Measurements from ENCODE around the gene MATN4. TPM values are rescaled to one million over a fixed set of nuclear protein-coding genes. Genes with fewer than 3 reads are reported as not detected.

MATN4 gene
- total RNA-seq, 2 donors from 2014 or later, result 0.20 to 0.46 TPM

DNA sequence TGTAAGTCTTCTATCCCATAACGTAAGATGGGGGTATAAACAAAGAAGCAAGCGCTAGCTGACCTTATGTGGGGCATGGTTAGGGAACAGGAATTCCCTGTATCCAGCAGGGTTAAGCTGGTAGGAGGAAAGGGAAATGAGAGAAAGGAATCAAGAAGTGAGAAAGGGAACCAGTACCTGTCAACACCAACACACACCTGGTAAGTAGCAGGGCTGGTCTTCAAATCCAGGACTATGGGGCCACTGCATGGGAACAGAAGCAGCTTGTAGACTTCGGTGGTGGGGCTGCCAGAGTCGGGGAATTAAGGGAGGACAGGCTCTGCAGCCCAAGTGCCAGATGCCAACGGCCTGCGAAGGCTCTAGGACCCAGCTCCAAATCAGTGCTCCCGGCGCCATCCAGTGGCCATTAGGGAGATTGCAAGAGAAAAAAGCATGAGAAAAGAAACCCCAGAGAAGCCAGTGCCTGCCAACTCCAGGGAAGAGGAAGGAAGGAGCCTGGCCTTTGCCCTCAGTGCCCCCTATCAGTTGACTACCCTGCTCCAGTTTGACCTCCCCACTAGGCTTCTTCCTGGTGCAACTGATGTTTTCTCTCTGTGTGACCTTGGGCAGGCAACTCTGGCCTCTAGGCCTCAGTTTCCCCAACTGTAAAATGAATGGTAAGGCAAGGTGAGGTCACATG lies 17.3 kb downstream of the MATN4 start:
- Mint-ChIP-seq H3K9me3 (peaks cover 19% of the 10 kb centered on the region), H3K4me3 (no peak overlapping the region), H3K27ac (no peak overlapping the region), H3K27me3 (ENCODE audit: insufficient read depth) (peaks cover 63% of the 10 kb centered on the region), H3K36me3 (ENCODE audit: low read depth) (no peaks in the 10 kb centered on the region), H3K4me1 (peaks cover 16% of the 10 kb centered on the region)
- peak; percentile 93 for TF ChIP-seq CTCF (conservative IDR thresholded peaks at IDR 0.05)
- no peaks in the 10 kb centered on the region for H3K4me1 ChIP-seq (ENCODE audit: control insufficient read depth, insufficient read depth, low read length)
- no peak overlapping the region for H3K4me3 ChIP-seq (ENCODE audit: low read length)
- peaks cover 20% of the 10 kb centered on the region for H3K9me3 ChIP-seq (ENCODE audit: control insufficient read depth, low read length)
- H3K27ac ChIP-seq (ENCODE audit: low read depth, low read length), result no peak overlapping the region
- no peak overlapping the region for H3K9ac ChIP-seq (ENCODE audit: extremely low read depth, low read length, poor library complexity, severe bottlenecking)
- 20 to 22% methylated on average over 8 of the region's 8 CpGs for WGBS, 2 experiments (ENCODE audit: insufficient coverage in 1 of 2, insufficient read length in 1 of 2)
- peaks cover 32% of the 10 kb centered on the region for H3K27me3 ChIP-seq (ENCODE audit: control insufficient read depth, insufficient read depth, low read length, poor library complexity, severe bottlenecking)
- peak; percentile 95 for DNase-seq
- H3K36me3 ChIP-seq (ENCODE audit: control insufficient read depth, insufficient read depth, low read length), result no peaks in the 10 kb centered on the region

- 85 to 86% methylated on average over 6 to 13 of the region's 13 CpGs for WGBS, 2 experiments (ENCODE audit: insufficient coverage in 1 of 2, insufficient read length in 1 of 2)
- Mint-ChIP-seq H3K9me3 (peaks cover 13% of the 10 kb centered on the region), H3K4me3 (no peak overlapping the region), H3K27ac (no peak overlapping the region), H3K36me3 (ENCODE audit: low read depth) (no peaks in the 10 kb centered on the region), H3K4me1 (peaks cover 16% of the 10 kb centered on the region), H3K27me3 (ENCODE audit: insufficient read depth) (peaks cover 63% of the 10 kb centered on the region)
- peaks cover 13% of the 10 kb centered on the region for H3K9me3 ChIP-seq (ENCODE audit: control insufficient read depth, low read length)
- H3K27ac ChIP-seq (ENCODE audit: low read depth, low read length), result no peak overlapping the region
- no peaks in the 10 kb centered on the region for H3K4me1 ChIP-seq (ENCODE audit: control insufficient read depth, insufficient read depth, low read length)
- no peak overlapping the region for H3K4me3 ChIP-seq (ENCODE audit: low read length)
- H3K36me3 ChIP-seq (ENCODE audit: control insufficient read depth, insufficient read depth, low read length), result no peaks in the 10 kb centered on the region
- no peak for TF ChIP-seq CTCF (conservative IDR thresholded peaks at IDR 0.05)
- no peak overlapping the region for H3K9ac ChIP-seq (ENCODE audit: extremely low read depth, low read length, poor library complexity, severe bottlenecking)
- no peak for DNase-seq
- peaks cover 32% of the 10 kb centered on the region for H3K27me3 ChIP-seq (ENCODE audit: control insufficient read depth, insufficient read depth, low read length, poor library complexity, severe bottlenecking)
These were observed 18.0 kb downstream of the MATN4 start for GRCh38 chr20:45289942-45290676.

DNA sequence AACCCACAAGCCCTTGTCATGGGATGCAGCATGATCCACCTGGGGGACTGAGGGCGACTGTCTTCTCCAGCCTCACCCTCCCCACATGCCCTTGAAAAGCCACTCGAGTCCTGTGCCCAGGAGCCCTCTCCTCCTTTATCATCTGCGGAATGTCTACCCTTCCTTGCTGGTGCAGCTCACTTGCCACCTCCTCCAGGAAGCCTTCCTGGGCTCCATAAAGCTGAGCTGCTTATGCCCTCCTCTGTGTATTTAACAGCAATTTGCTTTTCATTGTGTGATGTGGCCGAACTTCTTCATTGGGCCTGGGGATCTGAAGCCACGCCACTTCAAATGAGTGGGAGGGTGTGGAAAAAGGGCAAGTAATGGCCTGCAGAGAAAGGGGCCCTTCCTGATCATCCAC lies 19.2 kb downstream of the MATN4 start:
- Mint-ChIP-seq H3K4me1 (peaks cover 16% of the 10 kb centered on the region), H3K4me3 (no peak overlapping the region), H3K27ac (no peak overlapping the region), H3K27me3 (ENCODE audit: insufficient read depth) (peaks cover 62% of the 10 kb centered on the region), H3K36me3 (ENCODE audit: low read depth) (no peaks in the 10 kb centered on the region), H3K9me3 (peaks cover 2% of the 10 kb centered on the region)
- H3K9ac ChIP-seq (ENCODE audit: extremely low read depth, low read length, poor library complexity, severe bottlenecking), result no peak overlapping the region
- H3K4me1 ChIP-seq (ENCODE audit: control insufficient read depth, insufficient read depth, low read length), result no peaks in the 10 kb centered on the region
- no peaks in the 10 kb centered on the region for H3K36me3 ChIP-seq (ENCODE audit: control insufficient read depth, insufficient read depth, low read length)
- TF ChIP-seq CTCF (conservative IDR thresholded peaks at IDR 0.05), result no peak
- no peak overlapping the region for H3K27ac ChIP-seq (ENCODE audit: low read depth, low read length)
- H3K27me3 ChIP-seq (ENCODE audit: control insufficient read depth, insufficient read depth, low read length, poor library complexity, severe bottlenecking), result peaks cover 23% of the 10 kb centered on the region
- 90 to 92% methylated on average over 4 to 5 of the region's 5 CpGs for WGBS, 2 experiments (ENCODE audit: insufficient coverage in 1 of 2, insufficient read length in 1 of 2)
- H3K4me3 ChIP-seq (ENCODE audit: low read length), result no peak overlapping the region
- peaks cover under 1% of the 10 kb centered on the region for H3K9me3 ChIP-seq (ENCODE audit: control insufficient read depth, low read length)
- DNase-seq, result no peak

Measured in endodermal cell (in vitro differentiated cells).